Measurements from ENCODE around the gene GDPD4.

Gene GDPD4

GRCh38 chr11:77203901-77204753, 97.4 kb downstream of the GDPD4 start:
- DNase-seq = no peak

GRCh38 chr11:77202941-77203900, 98.3 kb downstream of the GDPD4 start:
- DNase-seq = no peak

- no peak for DNase-seq
Observed at GRCh38 chr11:77201991-77202841, 99.3 kb downstream of the GDPD4 start.

GRCh38 chr11:77201370-77201769, 100.1 kb downstream of the GDPD4 start:
- no peak for DNase-seq

- no peak for DNase-seq
Observed at GRCh38 chr11:77200351-77201268, 100.9 kb downstream of the GDPD4 start.

GRCh38 chr11:77199137-77199745, 102.2 kb downstream of the GDPD4 start:
- no peak for DNase-seq

- DNase-seq = no peak
Observed at GRCh38 chr11:77198440-77198849, 103.0 kb downstream of the GDPD4 start.

GRCh38 chr11:77197626-77198320, 103.7 kb downstream of the GDPD4 start:
- no peak for DNase-seq

- DNase-seq = no peak
Observed at GRCh38 chr11:77196961-77197360, 104.5 kb downstream of the GDPD4 start.

GRCh38 chr11:77195071-77195755, 106.3 kb downstream of the GDPD4 start:
- no peak for DNase-seq

- no peak for DNase-seq
Observed at GRCh38 chr11:77193911-77194830, 107.3 kb downstream of the GDPD4 start.

- no peak for DNase-seq
Observed at GRCh38 chr11:77193167-77193566, 108.3 kb downstream of the GDPD4 start.

GRCh38 chr11:77191823-77192495, 109.5 kb downstream of the GDPD4 start:
- peak; percentile 45 for DNase-seq

- DNase-seq = no peak
Observed at GRCh38 chr11:77191429-77191822, 110.1 kb downstream of the GDPD4 start.

- no peak for DNase-seq
Observed at GRCh38 chr11:77190331-77191075, 111.0 kb downstream of the GDPD4 start.

- no peak for DNase-seq
Observed at GRCh38 chr11:77189588-77190210, 111.8 kb downstream of the GDPD4 start.

Data from activated naive CD4-positive, alpha-beta T cell treated with Interleukin-2 at 50 U/mL for 16 hours (primary cell).